NOMO-1 treated with DMSO at 0.1 percent for 48 hours (cell line): ENCODE results near the gene TNFSF9.
A peak's percentile ranks its signal among the peaks of the same experiment; 100 is the strongest.

Experiments
- DNase-seq: peaks from one replicate; lab custom pipeline; 2025; ENCODE audit not compliant: unreplicated experiment; lab: John Stamatoyannopoulos, UW

Gene TNFSF9

GRCh38 chr19:6530386-6531162 is at the start of gene TNFSF9:
Gene TNFSF9 (plus strand): TSS chr19:6531026. CDS start chr19:6531037, 11 bp downstream.
- DNase-seq: peak; percentile 78

GRCh38 chr19:6481541-6482342 is 49.1 kb upstream of the TNFSF9 start, which contains the start of gene DENND1C:
Gene DENND1C (minus strand): TSS chr19:6481787. CDS start chr19:6481695, 92 bp downstream.
- peak; percentile 60 for DNase-seq

GRCh38 chr19:6482343-6482686 is 48.5 kb upstream of the TNFSF9 start:
- no peak for DNase-seq

- no peak for DNase-seq
These were observed 47.6 kb upstream of the TNFSF9 start for GRCh38 chr19:6483235-6483634.

- DNase-seq: no peak
These were observed 46.6 kb upstream of the TNFSF9 start for GRCh38 chr19:6484230-6484629.

- no peak for DNase-seq
These were observed 46.0 kb upstream of the TNFSF9 start for GRCh38 chr19:6484831-6485230.

- peak; percentile 31 for DNase-seq
These were observed 41.4 kb upstream of the TNFSF9 start for GRCh38 chr19:6489278-6490061.

GRCh38 chr19:6490134-6490533 is 40.7 kb upstream of the TNFSF9 start:
- DNase-seq: no peak

- DNase-seq: no peak
These were observed 38.8 kb upstream of the TNFSF9 start for GRCh38 chr19:6491802-6492592.

GRCh38 chr19:6494438-6495036 is 36.3 kb upstream of the TNFSF9 start:
- no peak for DNase-seq

GRCh38 chr19:6495947-6496346 is 34.9 kb upstream of the TNFSF9 start:
- no peak for DNase-seq

- DNase-seq: peak; percentile 86
These were observed 32.4 kb upstream of the TNFSF9 start for GRCh38 chr19:6498294-6499036.

- no peak for DNase-seq
These were observed 31.6 kb upstream of the TNFSF9 start for GRCh38 chr19:6499052-6499790.

- DNase-seq: no peak
These were observed 29.7 kb upstream of the TNFSF9 start for GRCh38 chr19:6500837-6501739.

- no peak for DNase-seq
These were observed 28.8 kb upstream of the TNFSF9 start, which contains the start of gene TUBB4A for GRCh38 chr19:6501740-6502648. Gene TUBB4A (minus strand): TSS chr19:6502309. CDS start chr19:6502212, 97 bp downstream.

- no peak for DNase-seq
These were observed 27.2 kb upstream of the TNFSF9 start for GRCh38 chr19:6503407-6504201.
